Measurements from ENCODE around the gene KIAA1191.
"Not testable (repeated sequence)": the region's sequence is repeated elsewhere in the genome, so short reads cannot be mapped to it uniquely, and the experiment has no call there.

Gene KIAA1191

GRCh38 chr5:176317534-176318374 lies 43.8 kb downstream of the KIAA1191 start:
- DNase-seq (ENCODE audit: low read depth, low spot score): no peak

GRCh38 chr5:176305356-176305755 lies 56.2 kb downstream of the KIAA1191 start:
- DNase-seq (ENCODE audit: low read depth, low spot score): not testable (repeated sequence)
